GM12873 (cell line): Measurements from ENCODE around the gene SLC35C1.
A peak's percentile ranks its signal among the peaks of the same experiment; 100 is the strongest.

Experiments used
- TF ChIP-seq, protein P1 (sequence below): IDR thresholded peaks from 2 replicates; pipeline ENCODE4 v1.5.1; 2012; ENCODE audit warnings: low read depth, mild to moderate bottlenecking, moderate library complexity, low read length, control low read depth; ENCODE audit not compliant: insufficient read depth; ENCODE audit errors: missing control alignments

SLC35C1 gene

DNA sequence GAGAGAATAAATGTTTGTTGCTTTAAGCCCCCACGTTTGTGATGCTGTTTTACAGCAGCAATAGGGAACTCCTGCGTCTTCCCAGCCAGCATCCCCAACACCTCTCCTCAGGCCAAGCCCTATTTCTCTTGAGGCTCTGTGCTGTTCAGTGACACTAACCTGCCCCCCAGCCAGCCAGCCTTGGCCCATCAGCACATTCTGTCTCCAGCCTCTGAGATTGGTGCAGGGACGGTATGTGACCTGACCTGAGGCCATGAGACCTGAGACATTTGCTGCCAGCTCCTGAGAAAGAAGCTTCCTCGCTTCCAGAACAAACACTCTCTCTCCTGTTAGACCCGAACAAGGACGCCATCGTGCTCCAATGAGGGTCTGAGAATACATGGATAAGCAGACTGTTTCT lies 38.5 kb upstream of the SLC35C1 start:
- TF ChIP-seq, protein P1, sequence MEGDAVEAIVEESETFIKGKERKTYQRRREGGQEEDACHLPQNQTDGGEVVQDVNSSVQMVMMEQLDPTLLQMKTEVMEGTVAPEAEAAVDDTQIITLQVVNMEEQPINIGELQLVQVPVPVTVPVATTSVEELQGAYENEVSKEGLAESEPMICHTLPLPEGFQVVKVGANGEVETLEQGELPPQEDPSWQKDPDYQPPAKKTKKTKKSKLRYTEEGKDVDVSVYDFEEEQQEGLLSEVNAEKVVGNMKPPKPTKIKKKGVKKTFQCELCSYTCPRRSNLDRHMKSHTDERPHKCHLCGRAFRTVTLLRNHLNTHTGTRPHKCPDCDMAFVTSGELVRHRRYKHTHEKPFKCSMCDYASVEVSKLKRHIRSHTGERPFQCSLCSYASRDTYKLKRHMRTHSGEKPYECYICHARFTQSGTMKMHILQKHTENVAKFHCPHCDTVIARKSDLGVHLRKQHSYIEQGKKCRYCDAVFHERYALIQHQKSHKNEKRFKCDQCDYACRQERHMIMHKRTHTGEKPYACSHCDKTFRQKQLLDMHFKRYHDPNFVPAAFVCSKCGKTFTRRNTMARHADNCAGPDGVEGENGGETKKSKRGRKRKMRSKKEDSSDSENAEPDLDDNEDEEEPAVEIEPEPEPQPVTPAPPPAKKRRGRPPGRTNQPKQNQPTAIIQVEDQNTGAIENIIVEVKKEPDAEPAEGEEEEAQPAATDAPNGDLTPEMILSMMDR = no peak

DNA sequence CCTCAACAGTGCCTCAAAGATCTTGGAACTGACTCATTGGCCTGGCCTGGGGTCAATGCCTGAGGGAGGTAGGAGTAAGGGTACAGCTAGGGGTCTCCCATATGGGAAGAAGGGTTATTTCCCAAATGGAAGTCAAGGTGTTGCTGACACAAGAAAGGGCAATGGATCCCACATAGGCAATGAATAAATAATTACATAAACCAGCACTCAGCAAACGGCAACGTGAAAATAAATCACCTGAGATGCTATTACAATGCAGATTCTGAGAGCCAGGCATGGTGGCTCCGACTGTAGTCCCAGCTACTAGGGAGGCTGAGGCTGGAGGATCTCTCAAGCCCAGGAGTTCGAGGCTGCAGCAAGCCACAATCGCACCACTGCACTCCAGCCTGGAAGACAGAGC lies 36.5 kb upstream of the SLC35C1 start:
- TF ChIP-seq, protein P1 = no peak

DNA sequence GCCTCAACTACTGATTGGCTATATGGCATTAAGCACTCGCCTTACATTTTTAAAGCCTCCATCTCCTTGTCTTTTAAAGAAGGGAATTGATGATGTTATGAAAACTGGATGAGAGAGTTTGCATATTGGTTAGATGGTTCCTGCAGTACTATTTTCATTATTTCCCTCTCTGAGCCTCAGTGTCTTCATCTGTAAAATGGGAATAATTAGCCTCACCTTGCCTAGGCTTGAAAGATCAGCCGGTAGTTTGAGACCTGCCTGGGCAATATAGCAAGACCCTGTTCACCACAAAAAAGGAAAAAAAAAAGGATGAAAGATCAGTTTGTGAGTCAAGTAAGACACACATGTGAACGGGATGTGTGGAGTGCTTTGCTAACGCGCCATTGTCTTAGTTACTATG lies 35.0 kb upstream of the SLC35C1 start:
- TF ChIP-seq, protein P1 = no peak

DNA sequence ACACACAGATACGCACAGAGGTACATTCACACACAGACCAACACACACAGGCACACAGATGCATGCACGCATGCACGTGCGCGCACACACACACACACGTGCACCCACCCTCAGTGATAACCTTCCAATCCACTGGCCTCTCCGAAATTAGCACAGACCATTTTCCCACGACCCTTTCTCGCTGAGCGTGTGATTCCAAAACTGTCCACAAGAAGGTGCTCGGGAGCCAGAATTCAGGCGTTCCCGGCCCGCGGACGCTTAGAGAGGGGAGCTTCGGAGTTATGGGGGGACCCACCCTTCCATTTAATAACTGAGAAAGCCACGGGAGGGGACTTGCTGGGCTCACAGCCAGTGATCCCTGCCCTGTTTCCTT lies 33.8 kb upstream of the SLC35C1 start:
- TF ChIP-seq, protein P1 = peak; percentile 92

DNA sequence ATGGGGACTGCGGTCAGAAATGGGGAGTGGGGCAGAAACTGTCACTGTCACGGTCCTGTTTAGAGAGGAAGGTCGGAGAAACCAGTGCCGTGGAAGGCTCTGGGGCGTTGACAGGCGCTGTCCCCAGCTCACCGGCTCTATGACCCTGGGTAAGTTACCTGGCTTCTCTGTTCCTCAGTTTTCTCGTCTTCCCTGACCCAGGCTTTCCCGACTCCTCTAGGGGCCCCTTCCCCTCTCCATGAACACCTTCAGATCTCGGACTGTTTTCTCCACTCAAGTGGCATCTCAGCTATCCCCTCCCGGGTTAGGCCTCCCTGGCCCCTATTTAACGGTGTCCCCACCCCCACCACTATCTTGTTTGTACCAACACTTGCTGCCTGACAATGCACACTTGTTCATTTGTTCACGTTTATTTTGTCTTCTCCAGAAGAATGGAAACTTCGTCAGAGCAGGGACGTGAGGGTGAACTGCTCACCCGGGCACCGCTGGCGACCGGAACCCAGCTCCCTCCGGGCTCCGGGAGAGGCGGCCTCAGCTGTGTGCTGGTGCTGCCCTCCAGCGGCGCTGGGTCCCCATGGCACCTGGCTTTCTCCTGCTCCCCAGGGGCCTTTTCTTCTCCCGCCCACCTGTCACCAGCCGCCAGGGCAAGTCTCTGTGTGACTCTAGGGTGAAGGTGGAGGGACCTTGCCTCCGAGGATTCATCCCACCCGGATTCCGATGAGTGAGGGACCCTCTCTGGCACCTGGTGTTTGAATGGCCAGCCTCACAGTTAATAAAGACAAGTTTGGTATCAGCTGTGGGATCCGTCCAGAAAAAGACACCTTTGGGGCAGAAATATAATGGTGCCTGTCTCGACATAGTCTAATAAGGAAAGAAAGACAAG lies 33.1 kb upstream of the SLC35C1 start:
- TF ChIP-seq, protein P1 = peak; percentile 96

DNA sequence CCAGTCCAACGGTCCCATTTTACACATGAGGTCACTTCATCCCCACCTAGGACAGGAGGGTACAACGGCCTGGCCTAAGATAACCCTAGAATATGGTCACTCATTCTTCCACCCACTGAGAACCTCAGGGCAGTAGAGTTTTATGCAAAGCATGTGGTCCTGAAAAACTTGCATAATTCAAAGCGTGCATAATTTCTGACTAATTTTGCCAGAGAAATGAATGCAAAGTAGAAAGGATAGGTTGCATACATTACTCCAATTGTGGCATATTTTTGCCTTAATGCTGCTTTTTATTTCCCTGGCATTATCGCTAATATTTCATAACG lies 32.5 kb upstream of the SLC35C1 start:
- TF ChIP-seq, protein P1 = no peak

DNA sequence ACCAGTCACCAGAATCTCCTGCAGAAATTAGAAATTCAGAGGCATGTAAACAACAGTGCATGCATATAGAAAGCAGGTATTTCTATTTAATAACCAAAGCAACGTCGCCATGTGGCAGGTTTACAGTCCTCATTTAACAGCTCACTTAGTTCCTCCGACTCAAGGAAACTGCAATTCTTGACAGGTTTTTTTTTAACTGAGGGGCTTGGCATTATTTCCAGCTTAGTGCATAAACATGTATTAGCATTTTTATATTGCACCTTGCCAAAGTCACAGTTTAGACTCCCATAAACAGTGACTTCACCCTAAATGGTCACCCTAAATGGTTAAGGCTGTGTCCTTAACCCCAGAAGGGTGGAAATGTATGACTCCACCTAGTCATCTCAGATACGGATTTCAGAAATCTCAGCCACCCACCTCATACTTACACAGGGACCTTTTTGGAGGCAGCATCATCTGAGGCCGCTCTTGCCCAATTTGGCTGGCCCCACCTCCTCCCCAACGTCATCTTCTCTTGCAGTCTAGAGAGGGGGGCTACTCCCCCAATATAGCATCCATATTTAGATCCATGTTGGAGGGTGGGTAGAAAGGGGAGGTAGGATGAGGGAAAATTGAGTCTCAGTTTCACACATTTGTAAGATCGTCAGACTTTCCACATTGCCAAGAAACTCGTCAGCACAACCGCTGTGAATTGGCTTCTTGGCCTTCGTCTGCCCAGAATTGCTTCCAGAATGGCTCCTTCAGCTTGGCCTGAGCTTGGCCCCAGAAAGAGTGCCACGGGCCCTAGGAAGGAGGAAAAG lies 31.8 kb upstream of the SLC35C1 start:
- TF ChIP-seq, protein P1 = no peak
